Measurements from ENCODE around the gene ADRB1. TPM values are rescaled to one million over a fixed set of nuclear protein-coding genes. Genes with fewer than 3 reads are reported as not detected.
A peak's percentile ranks its signal among the peaks of the same experiment; 100 is the strongest.

Gene ADRB1
- total and polyA plus RNA-seq, 2 donors: 0.57 to 1.7 TPM

DNA sequence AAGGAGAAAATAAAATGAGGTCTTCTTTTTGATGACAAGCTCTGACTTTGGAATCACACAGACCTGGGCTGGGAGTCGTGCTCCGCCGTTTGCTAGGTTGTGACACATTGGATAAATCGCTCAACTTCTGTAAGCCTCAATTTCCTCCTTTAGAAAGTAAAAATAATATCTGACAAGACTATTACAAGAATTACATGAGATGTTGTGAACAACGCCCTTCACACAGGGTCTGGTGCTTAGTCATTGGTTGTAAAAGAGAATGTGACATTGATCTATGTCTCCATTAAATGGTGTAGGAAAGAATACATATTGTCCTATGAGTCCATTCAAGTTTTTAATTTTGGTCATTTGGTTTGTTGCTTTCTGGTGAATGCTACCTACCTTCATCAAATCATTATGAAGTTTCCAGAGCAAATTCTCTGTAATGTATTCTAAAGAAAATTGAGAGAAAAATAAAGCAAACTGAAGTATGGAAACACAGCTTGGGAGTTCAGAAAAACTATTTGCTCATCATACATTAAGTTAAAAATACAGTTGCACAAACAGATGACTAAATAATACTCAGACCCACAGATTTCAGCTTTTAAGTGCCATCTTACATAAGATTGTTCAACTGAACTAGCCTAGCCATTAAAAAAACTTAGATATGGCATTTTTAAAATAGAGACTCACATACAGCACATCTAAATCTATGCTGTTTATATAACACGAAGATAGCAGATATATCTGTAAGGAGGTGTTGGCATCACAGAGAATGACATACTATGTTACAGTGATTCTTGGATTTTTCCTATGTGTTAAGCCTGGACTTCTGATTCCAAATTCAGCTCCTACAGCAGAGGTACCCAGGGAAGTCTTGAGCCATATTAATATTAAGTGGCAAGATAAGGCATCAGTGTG is 12.3 kb upstream of the ADRB1 start:
- WGBS: 78% methylated on average over 6 of the region's 6 CpGs
- no peak for DNase-seq (ENCODE audit: extremely low spot score)
- H3K4me1 ChIP-seq (ENCODE audit: insufficient read depth): peaks cover 1% of the 10 kb centered on the region
- no peak overlapping the region for H3K27ac ChIP-seq (ENCODE audit: low read depth)
- H3K4me3 ChIP-seq (ENCODE audit: low read depth, low read length): no peak overlapping the region
- no peaks in the 10 kb centered on the region for H3K36me3 ChIP-seq (ENCODE audit: insufficient read depth)

- H3K4me1 ChIP-seq (ENCODE audit: insufficient read depth): peaks cover 1% of the 10 kb centered on the region
- no peak for DNase-seq (ENCODE audit: extremely low spot score)
- H3K27ac ChIP-seq (ENCODE audit: low read depth): no peak overlapping the region
- 69% methylated on average over 3 of the region's 3 CpGs for WGBS
- H3K4me3 ChIP-seq (ENCODE audit: low read depth, low read length): no peak overlapping the region
- no peaks in the 10 kb centered on the region for H3K36me3 ChIP-seq (ENCODE audit: insufficient read depth)
Observed at GRCh38 chr10:114033566-114033965, 10.1 kb upstream of the ADRB1 start.

GRCh38 chr10:114034923-114035645 is 8.6 kb upstream of the ADRB1 start:
- DNase-seq (ENCODE audit: extremely low spot score): no peak

DNA sequence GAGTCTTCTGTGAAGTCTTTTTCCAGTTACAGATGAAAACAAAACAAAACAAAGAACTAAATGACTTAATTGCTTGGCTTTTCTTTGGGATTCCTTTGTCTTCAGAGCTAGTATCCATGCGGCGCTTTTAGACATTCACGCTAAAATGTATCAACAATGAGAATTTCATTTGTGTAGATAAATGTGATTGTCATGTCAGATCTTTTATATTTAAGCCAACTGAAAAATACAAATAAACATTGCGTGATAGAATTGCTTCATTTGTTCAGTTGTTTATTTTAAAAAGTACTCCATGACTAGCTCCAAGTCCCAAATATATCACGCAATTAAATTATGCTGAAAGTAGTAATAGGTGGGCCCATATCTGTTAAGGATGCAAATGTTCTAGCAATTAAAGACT is 7.9 kb upstream of the ADRB1 start:
- Histone ChIP-seq H3K36me3 (ENCODE audit: insufficient read depth) (no peaks in the 10 kb centered on the region), H3K4me1 (ENCODE audit: insufficient read depth) (no peaks in the 10 kb centered on the region), H3K27ac (ENCODE audit: low read depth) (no peak overlapping the region), H3K4me3 (ENCODE audit: low read depth, low read length) (no peak overlapping the region)
- DNase-seq (ENCODE audit: extremely low spot score): no peak
- WGBS: 91% methylated on average over 5 of the region's 5 CpGs

More at GRCh38 chr10:114034923-114035645, 8.6 kb upstream of the ADRB1 start:
- Histone ChIP-seq H3K4me1 (ENCODE audit: insufficient read depth) (no peaks in the 10 kb centered on the region), H3K36me3 (ENCODE audit: insufficient read depth) (no peaks in the 10 kb centered on the region), H3K4me3 (ENCODE audit: low read depth, low read length) (no peak overlapping the region), H3K27ac (ENCODE audit: low read depth) (no peak overlapping the region)
- WGBS: 92% methylated on average over 12 of the region's 12 CpGs

GRCh38 chr10:114038819-114039218 is 4.8 kb upstream of the ADRB1 start:
- no peak for DNase-seq (ENCODE audit: extremely low spot score)
- Histone ChIP-seq H3K36me3 (ENCODE audit: insufficient read depth) (no peaks in the 10 kb centered on the region), H3K27ac (ENCODE audit: low read depth) (no peak overlapping the region), H3K4me1 (ENCODE audit: insufficient read depth) (no peaks in the 10 kb centered on the region), H3K4me3 (ENCODE audit: low read depth, low read length) (no peak overlapping the region)
- 66% methylated on average over 3 of the region's 3 CpGs for WGBS

GRCh38 chr10:114041166-114041565 is 2.5 kb upstream of the ADRB1 start:
- Histone ChIP-seq H3K4me1 (ENCODE audit: insufficient read depth) (no peaks in the 10 kb centered on the region), H3K36me3 (ENCODE audit: insufficient read depth) (no peaks in the 10 kb centered on the region), H3K4me3 (ENCODE audit: low read depth, low read length) (no peak overlapping the region), H3K27ac (ENCODE audit: low read depth) (no peak overlapping the region)
- WGBS: 70% methylated on average over 8 of the region's 8 CpGs
- DNase-seq (ENCODE audit: extremely low spot score): no peak

GRCh38 chr10:114042895-114043531 is 653 bp upstream of the ADRB1 start:
- H3K4me1 ChIP-seq (ENCODE audit: insufficient read depth): no peaks in the 10 kb centered on the region
- 2% methylated on average over 38 of the region's 38 CpGs for WGBS
- no peak for DNase-seq (ENCODE audit: extremely low spot score)
- H3K4me3 ChIP-seq (ENCODE audit: low read depth, low read length): peak overlapping the region; percentile 42
- H3K27ac ChIP-seq (ENCODE audit: low read depth): peak overlapping the region; percentile 76
- H3K36me3 ChIP-seq (ENCODE audit: insufficient read depth): no peaks in the 10 kb centered on the region

- H3K4me3 ChIP-seq (ENCODE audit: low read depth, low read length): peak overlapping the region; percentile 42
- 5% methylated on average over 106 of the region's 106 CpGs for WGBS
- no peaks in the 10 kb centered on the region for H3K4me1 ChIP-seq (ENCODE audit: insufficient read depth)
- no peaks in the 10 kb centered on the region for H3K36me3 ChIP-seq (ENCODE audit: insufficient read depth)
- DNase-seq (ENCODE audit: extremely low spot score): no peak
- H3K27ac ChIP-seq (ENCODE audit: low read depth): peak overlapping the region; percentile 76
Observed at GRCh38 chr10:114044247-114045135, 825 bp downstream of the ADRB1 start.

DNA sequence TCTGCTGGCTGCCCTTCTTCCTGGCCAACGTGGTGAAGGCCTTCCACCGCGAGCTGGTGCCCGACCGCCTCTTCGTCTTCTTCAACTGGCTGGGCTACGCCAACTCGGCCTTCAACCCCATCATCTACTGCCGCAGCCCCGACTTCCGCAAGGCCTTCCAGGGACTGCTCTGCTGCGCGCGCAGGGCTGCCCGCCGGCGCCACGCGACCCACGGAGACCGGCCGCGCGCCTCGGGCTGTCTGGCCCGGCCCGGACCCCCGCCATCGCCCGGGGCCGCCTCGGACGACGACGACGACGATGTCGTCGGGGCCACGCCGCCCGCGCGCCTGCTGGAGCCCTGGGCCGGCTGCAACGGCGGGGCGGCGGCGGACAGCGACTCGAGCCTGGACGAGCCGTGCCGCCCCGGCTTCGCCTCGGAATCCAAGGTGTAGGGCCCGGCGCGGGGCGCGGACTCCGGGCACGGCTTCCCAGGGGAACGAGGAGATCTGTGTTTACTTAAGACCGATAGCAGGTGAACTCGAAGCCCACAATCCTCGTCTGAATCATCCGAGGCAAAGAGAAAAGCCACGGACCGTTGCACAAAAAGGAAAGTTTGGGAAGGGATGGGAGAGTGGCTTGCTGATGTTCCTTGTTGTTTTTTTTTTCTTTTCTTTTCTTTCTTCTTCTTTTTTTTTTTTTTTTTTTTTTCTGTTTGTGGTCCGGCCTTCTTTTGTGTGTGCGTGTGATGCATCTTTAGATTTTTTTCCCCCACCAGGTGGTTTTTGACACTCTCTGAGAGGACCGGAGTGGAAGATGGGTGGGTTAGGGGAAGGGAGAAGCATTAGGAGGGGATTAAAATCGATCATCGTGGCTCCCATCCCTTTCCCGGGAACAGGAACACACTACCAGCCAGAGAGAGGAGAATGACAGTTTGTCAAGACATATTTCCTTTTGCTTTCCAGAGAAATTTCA is 1.7 kb downstream of the ADRB1 start:
- no peaks in the 10 kb centered on the region for H3K4me1 ChIP-seq (ENCODE audit: insufficient read depth)
- no peak for DNase-seq (ENCODE audit: extremely low spot score)
- H3K4me3 ChIP-seq (ENCODE audit: low read depth, low read length): peak overlapping the region; percentile 42
- H3K36me3 ChIP-seq (ENCODE audit: insufficient read depth): no peaks in the 10 kb centered on the region
- 3% methylated on average over 78 of the region's 78 CpGs for WGBS
- H3K27ac ChIP-seq (ENCODE audit: low read depth): peak overlapping the region; percentile 76

DNA sequence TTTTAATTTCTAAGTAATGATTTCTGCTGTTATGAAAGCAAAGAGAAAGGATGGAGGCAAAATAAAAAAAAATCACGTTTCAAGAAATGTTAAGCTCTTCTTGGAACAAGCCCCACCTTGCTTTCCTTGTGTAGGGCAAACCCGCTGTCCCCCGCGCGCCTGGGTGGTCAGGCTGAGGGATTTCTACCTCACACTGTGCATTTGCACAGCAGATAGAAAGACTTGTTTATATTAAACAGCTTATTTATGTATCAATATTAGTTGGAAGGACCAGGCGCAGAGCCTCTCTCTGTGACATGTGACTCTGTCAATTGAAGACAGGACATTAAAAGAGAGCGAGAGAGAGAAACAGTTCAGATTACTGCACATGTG is 2.4 kb downstream of the ADRB1 start:
- peak overlapping the region; percentile 42 for H3K4me3 ChIP-seq (ENCODE audit: low read depth, low read length)
- H3K27ac ChIP-seq (ENCODE audit: low read depth): no peak overlapping the region
- H3K36me3 ChIP-seq (ENCODE audit: insufficient read depth): no peaks in the 10 kb centered on the region
- WGBS: 53% methylated on average over 7 of the region's 7 CpGs
- no peak for DNase-seq (ENCODE audit: extremely low spot score)
- no peaks in the 10 kb centered on the region for H3K4me1 ChIP-seq (ENCODE audit: insufficient read depth)

DNA sequence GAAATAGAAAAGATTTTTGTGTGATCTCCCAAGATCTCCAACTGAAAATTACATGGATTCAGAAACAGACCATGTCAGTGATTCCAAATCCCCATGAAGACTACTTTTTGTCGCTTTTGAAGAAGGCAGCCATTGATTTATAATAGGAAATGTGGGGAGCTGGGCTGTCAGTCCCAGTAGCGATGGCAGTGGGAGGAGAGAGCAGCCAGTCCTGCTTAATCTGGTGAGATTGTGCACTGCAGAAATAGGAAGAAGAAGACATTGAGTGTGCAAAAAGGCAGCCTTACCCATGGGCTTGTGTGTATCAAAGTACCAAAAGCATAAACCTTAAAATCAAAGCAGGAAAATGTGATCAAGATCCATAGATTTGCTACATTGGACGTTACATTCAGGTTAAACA is 4.8 kb downstream of the ADRB1 start:
- no peak overlapping the region for H3K4me3 ChIP-seq (ENCODE audit: low read depth, low read length)
- WGBS: 59% methylated on average over 3 of the region's 3 CpGs

DNA sequence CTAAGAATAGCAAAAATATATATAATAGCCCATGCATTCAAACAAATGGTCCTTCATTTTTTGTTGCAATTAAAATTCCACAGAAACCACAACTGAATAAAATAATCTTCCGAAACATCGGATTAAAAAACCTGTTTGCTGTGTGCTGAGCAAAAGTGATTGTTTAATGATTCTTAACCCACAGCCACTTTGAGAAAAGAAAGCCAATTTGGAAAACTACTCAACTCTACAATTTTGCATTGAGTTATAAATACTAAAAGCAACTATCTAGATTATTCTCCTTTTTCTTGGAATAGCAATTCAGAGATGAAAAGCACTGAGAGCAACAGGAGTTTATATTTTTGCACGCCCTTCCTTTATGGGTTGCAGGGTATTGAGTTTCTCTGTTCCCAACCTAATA is 8.0 kb downstream of the ADRB1 start:
- H3K36me3 ChIP-seq (ENCODE audit: insufficient read depth): no peaks in the 10 kb centered on the region
- DNase-seq (ENCODE audit: extremely low spot score): no peak
- 75% methylated on average over 3 of the region's 3 CpGs for WGBS
- H3K4me1 ChIP-seq (ENCODE audit: insufficient read depth): no peaks in the 10 kb centered on the region
- H3K4me3 ChIP-seq (ENCODE audit: low read depth, low read length): no peak overlapping the region
- no peak overlapping the region for H3K27ac ChIP-seq (ENCODE audit: low read depth)

More for the DNA sequence above, 4.8 kb downstream of the ADRB1 start:
- H3K27ac ChIP-seq (ENCODE audit: low read depth): no peak overlapping the region
- H3K4me1 ChIP-seq (ENCODE audit: insufficient read depth): no peaks in the 10 kb centered on the region
- DNase-seq (ENCODE audit: extremely low spot score): no peak
- H3K36me3 ChIP-seq (ENCODE audit: insufficient read depth): no peaks in the 10 kb centered on the region
